AG04449 (cell line): ENCODE data around the gene IL17REL.

Experiments used
- CTCF ChIA-PET: fragments of 350-600 bp; formaldehyde crosslinking; extraction: SDS; loops from one replicate; lab custom pipeline; 2021; ENCODE audit warnings: antibody characterized with exemption; lab: Yijun Ruan, JAX
- POLR2A ChIA-PET: fragments of 400-600, 350-600 bp; formaldehyde crosslinking; extraction: SDS; loops from one replicate; lab custom pipeline; 2020; ENCODE audit warnings: antibody characterized with exemption, inconsistent platforms; lab: Yijun Ruan, JAX
- DNase-seq: peaks from one replicate; pipeline ENCODE4 v3.0.0-alpha.2; 2010; ENCODE audit warnings: low read depth, low spot score
- H3K4me3 ChIP-seq: 2 replicates; pipeline ENCODE4 v1.5.1; 2011; ENCODE audit warnings: low read depth, mild to moderate bottlenecking, control low read depth, low read length
- CTCF ChIP-seq: IDR thresholded peaks from one replicate; pipeline ENCODE4 v1.5.1; 2011; ENCODE audit warnings: mild to moderate bottlenecking, moderate library complexity, low read length, control low read depth, inconsistent platforms; ENCODE audit not compliant: insufficient read depth; ENCODE audit errors: missing control alignments

IL17REL gene

GRCh38 chr22:50040717-50041116, 28.2 kb upstream of the IL17REL start:
- ChIA-PET POLR2A (no interaction called here), CTCF (interaction anchor here (1.5 to 2.3 kb wide), 2 partner anchors 10 to 110 kb away, joined by 4 to 7 read pairs; no protein-coding TSS in a partner anchor)
- no peak for TF ChIP-seq CTCF
- DNase-seq: no peak
- H3K4me3 ChIP-seq: no peak overlapping the region

GRCh38 chr22:50039669-50040443, 27.3 kb upstream of the IL17REL start:
- DNase-seq: no peak
- ChIA-PET CTCF (interaction anchor here (2.3 kb wide), 1 partner anchor 9 kb away, joined by 7 read pairs; no protein-coding TSS in a partner anchor), POLR2A (no interaction called here)
- H3K4me3 ChIP-seq: no peak overlapping the region
- no peak for TF ChIP-seq CTCF

- POLR2A ChIA-PET: no interaction called here
- CTCF ChIA-PET: interaction anchor here (1.5 kb wide), 1 partner anchor 106 kb away, joined by 5 read pairs; no protein-coding TSS in a partner anchor
- H3K4me3 ChIP-seq: no peak overlapping the region
- DNase-seq: no peak
- no peak for TF ChIP-seq CTCF
Observed at GRCh38 chr22:50035976-50036724, 23.6 kb upstream of the IL17REL start.

GRCh38 chr22:50035131-50035881, 22.7 kb upstream of the IL17REL start:
- CTCF ChIA-PET: interaction anchor here (6.1 kb wide), 1 partner anchor 103 kb away, joined by 165 read pairs; no protein-coding TSS in a partner anchor
- POLR2A ChIA-PET: no interaction called here
- H3K4me3 ChIP-seq: no peak overlapping the region
- TF ChIP-seq CTCF: no peak
- DNase-seq: no peak

GRCh38 chr22:50034126-50035081, 21.8 kb upstream of the IL17REL start:
- TF ChIP-seq CTCF: no peak
- no peak for DNase-seq
- POLR2A ChIA-PET: no interaction called here

More at GRCh38 chr22:50034126-50035081, 21.8 kb upstream of the IL17REL start:
- H3K4me3 ChIP-seq: no peak overlapping the region
- CTCF ChIA-PET: interaction anchor here (6.1 kb wide), 1 partner anchor 102 kb away, joined by 165 read pairs; no protein-coding TSS in a partner anchor
